GM04504 (cell line): Measurements from ENCODE around the gene UBR7.
"Not testable (repeated sequence)": the region's sequence is repeated elsewhere in the genome, so short reads cannot be mapped to it uniquely, and the experiment has no call there.

Experiments used
- DNase-seq: peaks from one replicate; pipeline ENCODE4 v3.0.0-alpha.2; 2012; ENCODE audit warnings: low read depth

UBR7 gene, protein sequence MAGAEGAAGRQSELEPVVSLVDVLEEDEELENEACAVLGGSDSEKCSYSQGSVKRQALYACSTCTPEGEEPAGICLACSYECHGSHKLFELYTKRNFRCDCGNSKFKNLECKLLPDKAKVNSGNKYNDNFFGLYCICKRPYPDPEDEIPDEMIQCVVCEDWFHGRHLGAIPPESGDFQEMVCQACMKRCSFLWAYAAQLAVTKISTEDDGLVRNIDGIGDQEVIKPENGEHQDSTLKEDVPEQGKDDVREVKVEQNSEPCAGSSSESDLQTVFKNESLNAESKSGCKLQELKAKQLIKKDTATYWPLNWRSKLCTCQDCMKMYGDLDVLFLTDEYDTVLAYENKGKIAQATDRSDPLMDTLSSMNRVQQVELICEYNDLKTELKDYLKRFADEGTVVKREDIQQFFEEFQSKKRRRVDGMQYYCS

DNA sequence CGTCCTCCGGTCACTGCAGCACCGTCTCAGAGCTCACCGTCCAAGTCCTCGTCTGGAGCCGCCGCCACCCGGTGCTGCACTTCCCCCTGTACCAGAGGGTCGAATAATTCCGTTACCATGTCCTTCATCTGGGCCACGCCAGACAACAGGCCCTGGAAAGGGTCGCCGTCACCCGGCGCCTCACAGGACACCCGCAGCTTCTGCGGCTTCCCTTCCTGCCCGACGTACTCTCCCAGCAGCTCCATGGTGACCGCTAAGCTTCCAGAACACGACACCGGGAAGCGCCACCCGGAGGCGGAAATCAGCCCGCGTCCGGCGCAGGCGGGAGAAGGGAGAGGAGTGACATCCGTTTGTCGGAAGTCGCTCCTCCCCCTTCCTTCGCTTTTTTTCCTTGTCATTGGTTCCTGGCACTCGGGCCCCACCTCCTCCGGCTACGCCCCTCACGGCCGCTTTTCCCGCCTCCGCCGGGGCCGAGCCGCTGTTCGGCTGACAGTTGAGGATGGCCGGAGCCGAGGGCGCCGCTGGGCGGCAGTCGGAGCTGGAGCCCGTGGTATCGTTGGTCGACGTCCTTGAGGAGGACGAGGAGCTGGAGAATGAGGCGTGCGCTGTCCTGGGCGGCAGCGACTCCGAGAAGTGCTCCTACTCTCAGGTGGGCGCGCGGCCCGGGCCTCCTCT is at the start of gene UBR7, which contains the start of gene GON7:
TSS of gene UBR7 (plus strand) at position 464 of the 675 bp plus-strand sequence. CDS start at position 500, 36 bp downstream.
TSS of gene GON7 (minus strand) at position 273 of the 675 bp plus-strand sequence. CDS start at position 245, 28 bp downstream.
- peak; percentile 95 for DNase-seq

- not testable (repeated sequence) for DNase-seq
Observed at GRCh38 chr14:93158349-93158748, 48.7 kb upstream of the UBR7 start.

DNA sequence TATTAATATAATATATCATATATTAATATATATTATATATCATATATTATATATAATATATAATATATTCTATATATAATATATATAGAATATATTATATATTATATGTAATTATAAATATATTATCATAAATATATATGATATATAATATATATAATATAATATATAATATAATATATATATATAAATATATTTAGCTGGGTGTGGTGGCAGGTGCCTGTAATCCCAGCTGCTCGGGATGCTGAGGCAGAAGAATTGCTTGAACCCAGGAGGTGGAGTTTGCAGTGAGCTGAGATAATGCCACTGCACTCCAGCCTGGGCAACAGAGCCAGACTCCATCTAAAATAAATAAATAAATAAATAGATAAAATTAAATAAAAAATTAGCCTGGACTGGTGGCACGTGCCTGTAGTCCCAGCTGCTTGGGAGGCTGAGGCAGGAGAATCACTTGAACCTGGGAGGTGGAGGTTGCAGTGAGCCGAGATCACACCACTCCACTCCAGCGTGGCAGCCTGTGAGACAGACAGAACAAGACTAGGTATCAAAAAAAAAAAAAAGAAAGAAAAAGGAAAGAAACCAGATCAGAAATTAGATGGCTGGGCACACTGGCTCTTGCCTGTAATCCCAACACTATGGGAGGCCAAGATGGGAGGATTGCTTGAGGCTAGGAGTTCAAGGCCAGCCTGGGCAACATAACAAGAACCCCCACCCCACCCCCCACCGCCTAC is 47.3 kb upstream of the UBR7 start:
- not testable (repeated sequence) for DNase-seq

GRCh38 chr14:93160353-93160801 is 46.7 kb upstream of the UBR7 start:
- no peak for DNase-seq

DNA sequence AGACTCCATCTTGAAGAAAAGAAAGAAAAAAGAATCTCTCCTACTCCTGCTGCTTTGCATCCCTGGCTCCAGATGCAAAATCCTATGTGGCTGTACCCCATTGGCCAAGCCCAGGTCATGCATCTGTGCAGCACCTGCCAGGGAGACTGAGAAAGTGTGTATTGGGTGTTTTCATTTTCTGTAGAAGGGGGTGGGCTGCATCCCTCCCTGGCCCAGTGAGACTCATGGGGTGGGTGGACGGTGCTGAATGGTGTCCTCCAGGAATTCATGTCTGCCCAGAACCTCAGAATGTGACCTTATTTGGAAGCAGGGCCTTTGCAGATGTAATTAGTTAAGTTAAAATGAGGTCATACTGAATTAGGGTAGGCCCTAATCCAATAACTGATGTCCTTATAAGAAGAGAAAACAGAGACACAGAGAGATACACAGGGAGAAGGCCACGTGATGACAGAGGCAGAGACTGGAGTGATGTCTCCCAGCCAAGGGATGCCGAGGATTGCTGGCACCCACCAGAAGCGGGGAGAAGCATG is 45.6 kb upstream of the UBR7 start:
- DNase-seq = no peak

- no peak for DNase-seq
Observed at GRCh38 chr14:93163564-93163963, 43.5 kb upstream of the UBR7 start.

DNA sequence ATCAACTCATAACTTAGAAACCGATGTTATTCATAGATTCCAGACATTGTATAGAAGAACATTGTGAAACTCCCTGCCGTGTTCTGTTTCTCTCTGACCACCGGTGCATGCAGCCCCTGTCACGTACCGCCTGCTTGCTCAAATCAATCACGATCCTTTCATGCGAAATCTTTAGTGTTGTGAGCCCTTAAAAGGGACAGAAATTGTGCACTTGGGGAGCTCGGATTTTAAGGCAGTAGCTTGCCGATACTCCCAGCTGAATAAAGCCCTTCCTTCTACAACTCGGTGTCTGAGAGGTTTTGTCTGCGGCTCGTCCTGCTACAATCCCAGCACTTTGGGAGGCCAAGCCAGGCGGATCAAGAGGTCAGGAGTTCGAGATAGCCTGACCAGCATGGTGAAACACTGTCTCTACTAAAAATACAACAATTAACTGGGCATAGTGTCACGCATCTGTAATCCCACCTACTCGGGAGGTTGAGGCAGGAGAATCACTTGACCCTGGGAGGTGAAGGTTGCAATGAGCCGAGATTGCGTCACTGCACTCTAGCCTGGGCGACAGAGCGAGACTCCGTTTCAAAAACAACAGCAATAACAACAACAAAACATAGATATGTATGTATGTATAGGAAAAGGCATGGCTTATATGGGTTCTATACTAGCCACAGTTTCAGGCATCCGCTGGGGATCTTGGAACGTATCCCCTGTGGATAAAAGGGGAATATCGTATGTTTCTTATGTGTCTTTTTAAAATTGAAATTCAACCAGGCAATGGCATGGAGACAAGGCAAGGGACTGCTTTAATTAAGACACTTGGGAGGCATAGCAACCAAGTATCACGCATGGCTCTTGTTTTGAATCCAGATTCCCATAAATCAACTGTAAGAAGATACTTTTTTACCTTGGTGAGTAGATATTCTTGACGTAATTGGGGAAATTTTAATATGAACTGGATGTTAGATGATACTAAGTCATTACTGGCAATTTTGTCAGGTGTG is 41.5 kb upstream of the UBR7 start:
- not testable (repeated sequence) for DNase-seq

- DNase-seq = not testable (repeated sequence)
Observed at GRCh38 chr14:93168610-93169009, 38.4 kb upstream of the UBR7 start.

- not testable (repeated sequence) for DNase-seq
Observed at GRCh38 chr14:93169619-93170018, 37.4 kb upstream of the UBR7 start.

- DNase-seq = not testable (repeated sequence)
Observed at GRCh38 chr14:93170141-93170540, 36.9 kb upstream of the UBR7 start.

GRCh38 chr14:93171376-93171775 is 35.7 kb upstream of the UBR7 start:
- no peak for DNase-seq

DNA sequence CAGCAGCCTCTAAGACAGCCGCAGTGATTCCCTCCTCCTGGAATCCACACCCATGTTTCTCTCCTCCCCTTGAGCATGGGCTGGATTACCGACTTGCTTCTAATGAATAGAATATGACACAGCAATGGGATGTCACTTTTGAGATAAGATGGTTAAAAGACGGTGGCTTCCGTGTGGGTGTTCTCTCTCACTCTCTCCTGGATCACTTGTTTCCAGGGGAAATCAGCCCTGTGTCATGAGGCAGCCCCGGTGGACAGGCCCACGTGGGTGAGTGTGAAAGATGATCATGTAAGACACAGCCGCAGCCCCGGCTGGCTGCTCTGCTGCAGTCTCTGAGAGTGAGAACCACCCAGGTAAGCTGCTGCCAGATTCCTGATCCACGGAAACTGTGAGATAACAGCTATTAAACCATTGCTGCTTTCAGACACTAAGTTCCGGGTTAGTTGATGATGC is 33.1 kb upstream of the UBR7 start:
- no peak for DNase-seq

DNA sequence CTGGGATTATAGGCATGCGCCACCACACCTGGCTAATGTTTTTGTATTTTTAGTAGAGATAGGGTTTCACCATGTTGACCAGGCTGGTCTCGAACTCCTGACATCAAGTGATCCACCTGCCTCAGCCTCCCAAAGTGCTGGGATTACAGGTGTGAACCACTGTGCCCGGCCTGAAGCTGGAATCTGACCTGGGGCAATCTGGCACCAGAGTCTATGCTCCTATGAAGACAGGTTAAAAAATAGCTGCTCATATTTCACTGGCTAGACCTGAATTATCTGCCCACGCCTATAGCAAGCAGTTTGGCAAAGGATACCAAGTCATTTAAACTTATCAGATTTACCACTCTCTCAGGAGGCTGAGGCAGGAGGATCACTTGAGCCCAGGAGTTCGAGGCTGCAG is 32.3 kb upstream of the UBR7 start:
- not testable (repeated sequence) for DNase-seq

- no peak for DNase-seq
Observed at GRCh38 chr14:93175492-93175891, 31.6 kb upstream of the UBR7 start.

DNA sequence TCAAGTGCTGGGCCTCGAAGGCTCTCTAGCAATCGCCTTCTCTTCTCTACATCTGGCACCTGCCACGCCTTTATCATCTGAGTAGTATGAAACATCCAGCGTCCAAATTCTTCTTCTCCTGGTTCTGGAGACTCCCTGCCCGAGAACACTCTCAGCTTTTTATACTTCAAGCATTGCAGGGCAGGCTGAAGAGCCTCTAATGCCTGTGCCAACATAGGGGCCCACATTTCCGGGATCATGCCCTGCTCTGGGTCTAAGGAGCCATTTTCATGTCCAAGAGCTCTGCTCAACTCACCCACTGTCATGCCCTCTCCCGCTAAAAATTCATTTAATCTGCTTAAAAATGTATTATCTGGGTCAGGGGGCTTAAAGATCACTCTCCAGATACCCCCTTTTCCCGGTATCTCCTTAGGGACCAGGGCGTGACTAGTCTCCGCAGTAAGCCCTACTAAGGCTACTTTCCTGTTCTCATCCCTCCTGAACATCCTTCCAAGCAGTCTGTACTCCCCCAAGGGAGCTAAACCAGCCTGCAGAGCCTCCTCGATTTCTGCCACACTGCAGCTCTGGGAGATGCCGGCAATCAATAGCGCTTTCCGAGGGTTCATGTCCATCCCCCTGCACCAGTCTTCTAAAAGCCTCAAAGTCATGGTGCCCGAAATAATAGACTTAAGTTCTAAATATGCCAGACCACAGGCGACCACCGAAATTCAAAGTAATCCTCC is 23.3 kb upstream of the UBR7 start:
- no peak for DNase-seq

GRCh38 chr14:93184391-93185348 is 22.4 kb upstream of the UBR7 start, which contains the start of the genes LYSET and MOAP1:
Gene LYSET (plus strand): TSS chr14:93185317. CDS start chr14:93185406, 89 bp downstream.
Gene MOAP1 (minus strand): TSS chr14:93184897. CDS start chr14:93184242, 655 bp downstream.
- DNase-seq = peak; percentile 50

DNA sequence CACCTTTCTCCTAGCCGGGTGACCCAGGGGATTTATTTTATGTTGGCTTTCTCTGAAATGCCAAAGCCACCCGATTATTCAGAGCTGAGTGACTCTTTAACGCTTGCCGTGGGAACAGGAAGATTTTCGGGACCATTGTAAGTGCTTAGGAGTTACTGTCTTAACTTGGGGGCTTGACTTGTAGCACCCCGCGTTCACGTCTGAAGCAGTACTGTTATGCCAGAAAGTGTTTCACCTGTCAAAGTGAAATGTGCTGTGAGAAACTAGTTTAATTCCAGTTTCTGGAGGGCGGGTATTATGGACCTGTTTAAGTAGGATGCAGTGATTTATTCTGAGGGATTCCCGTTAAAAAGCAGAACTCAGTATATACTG is 21.7 kb upstream of the UBR7 start:
- no peak for DNase-seq

GRCh38 chr14:93186466-93186865 is 20.6 kb upstream of the UBR7 start:
- DNase-seq = no peak

DNA sequence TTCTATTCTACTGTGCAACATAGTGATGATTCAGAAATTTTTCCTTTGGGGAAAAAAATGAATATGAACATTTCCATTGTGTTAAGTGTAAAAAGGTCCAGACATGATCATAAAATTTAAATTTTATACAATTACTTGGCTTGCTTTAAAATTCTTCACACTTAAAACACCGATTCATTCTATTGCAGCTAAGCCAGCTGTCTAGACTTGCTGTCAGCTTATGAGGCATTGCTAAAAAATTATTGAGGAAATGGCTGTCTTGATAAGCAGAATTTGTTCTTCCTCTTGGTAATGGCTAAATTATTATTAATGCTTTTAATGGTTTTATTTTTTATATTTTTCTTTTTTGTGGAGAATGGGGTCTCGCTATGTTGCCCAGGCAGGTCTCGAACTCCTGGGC is 20.1 kb upstream of the UBR7 start:
- no peak for DNase-seq
